K562 (cell line): Measurements from ENCODE around the gene POMP. TPM values are rescaled to one million over a fixed set of nuclear protein-coding genes. Genes with fewer than 3 reads are reported as not detected.

Source experiments
- ATAC-seq: fragments of 200-7000 bp; cut with Tn5 transposase; 3 replicates; pipeline ENCODE4 v1.9.1; 2020; ENCODE audit warnings: moderate library complexity
- BruUV-seq: library from RNA; stranded (reverse); fragments of 400-500 nt; replicated peaks from 2 replicates; lab custom pipeline; 2021; lab: Mats Ljungman, UMichigan
- CTCF ChIA-PET: fragments of 300-600 bp; formaldehyde crosslinking; extraction: SDS; loops from one replicate; lab custom pipeline; 2021; ENCODE audit warnings: low intra/inter-chr PET ratio; lab: Yijun Ruan, JAX
- POLR2A ChIA-PET: fragments of 300-600, 350-650 bp; sonication (Branson Sonifier 250); formaldehyde crosslinking; extraction: SDS; loops from one replicate; lab custom pipeline; 2021; ENCODE audit warnings: antibody characterized with exemption, inconsistent platforms; lab: Yijun Ruan, JAX
- DNase-seq, 4 experiments: peaks; one replicate each; pipeline versions ENCODE4 v3.0.0 to v3.0.0-alpha.2; 2011 to 2018; ENCODE audit warnings: low spot score in 3 of 4, mixed read lengths in 3 of 4; ENCODE audit errors: extremely low read depth in 1 of 4
- FAIRE-seq: peaks from 2 replicates; lab custom pipeline; 2011; peaks lifted over from hg19 to GRCh38; lab: Jason Lieb, UNC
- H2AFZ ChIP-seq: 2 replicates; pipeline ENCODE4 v1.6.0; 2011; ENCODE audit warnings: low read depth, low read length, control low read depth, inconsistent platforms
- H3K27ac ChIP-seq: fragments of 200-600 bp; 3 replicates; pipeline ENCODE4 v1.8.0; 2011; ENCODE audit warnings: low read depth, mild to moderate bottlenecking, control low read depth, inconsistent platforms, low read length, moderate library complexity, mixed read lengths; ENCODE audit errors: extremely low read depth
- H3K27me3 ChIP-seq, 2 experiments: fragments of 300-600 bp in 1 of 2; 2 replicates in 1 of 2; 3 replicates in 1 of 2; pipeline versions ENCODE4 v1.6.0 to v1.8.0; 2011; ENCODE audit warnings: inconsistent platforms in 2 of 2, low read length in 2 of 2, mild to moderate bottlenecking in 1 of 2, mixed read lengths in 1 of 2, moderate library complexity in 1 of 2; ENCODE audit not compliant: control insufficient read depth in 2 of 2, insufficient read depth in 2 of 2
- H3K36me3 ChIP-seq: fragments of 300-600 bp; 3 replicates; pipeline ENCODE4 v1.8.0; 2011; ENCODE audit warnings: mild to moderate bottlenecking, low read length, inconsistent platforms; ENCODE audit not compliant: control insufficient read depth, insufficient read depth
- H3K4me1 ChIP-seq, 2 experiments: fragments of 200-600 bp in 1 of 2; replicated peaks in 1 of 2; 2 replicates in 1 of 2; 3 replicates in 1 of 2; pipeline versions ENCODE4 v1.5.1 to v1.8.0; 2011; ENCODE audit warnings: inconsistent platforms in 2 of 2, low read length in 2 of 2, mild to moderate bottlenecking in 1 of 2, mixed read lengths in 1 of 2, moderate library complexity in 1 of 2; ENCODE audit not compliant: control insufficient read depth in 2 of 2, insufficient read depth in 2 of 2
- H3K4me2 ChIP-seq: 2 replicates; pipeline ENCODE4 v1.6.1; 2011; ENCODE audit warnings: low read length, control low read depth, inconsistent platforms, mixed read lengths; ENCODE audit not compliant: insufficient read depth
- H3K4me3 ChIP-seq: fragments of 200-600 bp; sonication (generic), shearing (Covaris generic); 2 replicates; pipeline ENCODE4 v1.5.1; 2016; ENCODE audit warnings: control low read depth, inconsistent platforms
- H3K79me2 ChIP-seq: fragments of 200-600 bp; 3 replicates; pipeline ENCODE4 v1.8.0; 2011; ENCODE audit warnings: low read length, inconsistent platforms; ENCODE audit not compliant: control insufficient read depth, insufficient read depth
- H3K9ac ChIP-seq, 2 experiments: 2 replicates each; pipeline versions ENCODE4 v1.6.0 to v1.6.1; 2011; ENCODE audit warnings: low read depth in 2 of 2, low read length in 2 of 2, control low read depth in 1 of 2, inconsistent platforms in 1 of 2, mild to moderate bottlenecking in 1 of 2, mixed read lengths in 1 of 2; ENCODE audit not compliant: insufficient read depth in 1 of 2
- H3K9me1 ChIP-seq: one replicate; pipeline ENCODE4 v1.6.0; 2011; ENCODE audit warnings: inconsistent platforms, mild to moderate bottlenecking, low read length, moderate library complexity; ENCODE audit not compliant: control insufficient read depth, insufficient read depth
- H3K9me3 ChIP-seq: replicated peaks from 2 replicates; pipeline ENCODE4 v1.5.1; 2011; ENCODE audit warnings: low read depth, low read length, inconsistent platforms; ENCODE audit not compliant: control insufficient read depth, insufficient read depth
- H4K20me1 ChIP-seq: replicated peaks from 2 replicates; pipeline ENCODE4 v1.6.1; 2011; ENCODE audit warnings: low read length, inconsistent platforms, mixed read lengths; ENCODE audit not compliant: control insufficient read depth, insufficient read depth
- DLX4 ChIP-seq: fragments of 250-450 bp; sonication (Bioruptor Pico); IDR thresholded peaks from 2 replicates; pipeline ENCODE4 v1.6.1; 2021; ENCODE audit warnings: mild to moderate bottlenecking
- DNMT1 ChIP-seq: fragments of 450-650 bp; IDR thresholded peaks from 2 replicates; pipeline ENCODE4 v1.6.1; 2016; ENCODE audit warnings: antibody characterized with exemption, mild to moderate bottlenecking
- GTF2E2 ChIP-seq: fragments of 200-800 bp; sonication (Bioruptor generic); IDR thresholded peaks from 2 replicates; pipeline ENCODE4 v1.6.1; 2016; ENCODE audit warnings: missing genetic modification characterization, missing compliant biosample characterization
- RBM25 ChIP-seq: fragments of 200-400 bp; formaldehyde crosslinking; IDR thresholded peaks from 2 replicates; pipeline ENCODE4 v1.6.1; 2018; ENCODE audit warnings: low read length, low read depth, moderate library complexity; ENCODE audit not compliant: severe bottlenecking
- TCF15 ChIP-seq: fragments of 250-450 bp; sonication (Bioruptor Pico); IDR thresholded peaks from 2 replicates; pipeline ENCODE4 v1.8.0; 2022; ENCODE audit warnings: moderate library complexity, mild to moderate bottlenecking, inconsistent platforms
- TEAD1 ChIP-seq, 2 experiments: fragments of 450-650 bp in 1 of 2; sonication (generic) in 1 of 2; formaldehyde crosslinking; IDR thresholded peaks; 2 replicates each; pipeline versions ENCODE4 v1.4.0 to v1.8.0; 2020 to 2022; ENCODE audit warnings: mild to moderate bottlenecking in 2 of 2, missing genetic modification reagents in 1 of 2
- ZFP30 ChIP-seq: fragments of 250-450 bp; sonication (Bioruptor Pico); IDR thresholded peaks from 2 replicates; pipeline ENCODE4 v1.8.0; 2022; ENCODE audit warnings: moderate library complexity, mild to moderate bottlenecking, inconsistent platforms, borderline replicate concordance
- WGBS: fragments of 100-300 bp; shearing (Covaris generic); methylation state at CpG from one replicate; pipeline ENCODE4 v1.1.6; 2016; ENCODE audit warnings: low coverage, mixed read lengths; ENCODE audit not compliant: insufficient coverage; ENCODE audit errors: missing lambda C conversion rate; 5-methylcytosine and 5-hydroxymethylcytosine counted together
- in situ Hi-C: fragments of 300-500 bp; cut with MboI; formaldehyde crosslinking; loops from 4 replicates; pipeline ENCODE4 v1.15.0; 2018; ENCODE audit warnings: inconsistent platforms, mixed read lengths
- intact Hi-C: fragments of 100-400 bp; cut with micrococcal nuclease; formaldehyde crosslinking; loops from 2 replicates; pipeline ENCODE4 v1.14.2; 2022
- polyA plus RNA-seq, 8 experiments: library from polyadenylated mRNA; depleted of rRNA in 4 of 8; stranded (reverse) in 5 of 8; unstranded in 3 of 8; fragments of >200 nt; fragmentation: Nextera tagmentation in 2 of 8; fragmentation: Illumina TruSeq in 1 of 8; extraction: Ambion mirVana in 2 of 8; extraction: Trizol in 1 of 8; gene quantifications; 2 replicates each; pipeline versions ENCODE4 v1.2.1 to v1.2.3, GENCODE V29; 2011 to 2014; ENCODE audit warnings: inconsistent platforms in 1 of 8, missing spikeins in 1 of 8
- total RNA-seq, 7 experiments: library from RNA; depleted of rRNA in 6 of 7; stranded (reverse); fragments of >200 nt in 6 of 7; fragmentation: Illumina TruSeq in 2 of 7; extraction: Trizol in 2 of 7; gene quantifications; 2 replicates each; pipeline versions ENCODE4 v1.2.1 to v1.2.3, GENCODE V29; 2011 to 2021; ENCODE audit warnings: low replicate concordance in 1 of 7

Gene POMP
- total and polyA plus RNA-seq, 9 of the 15 experiments (the other 6 are each of a cell fraction or from before 2014, with no cell fraction given), result 69.2 to 647 (median 118) TPM

- H3K9ac ChIP-seq, result no peak overlapping the region
- 11% methylated on average over 9 of the region's 22 CpGs for WGBS
- no peak for ATAC-seq
- no peaks in the 10 kb centered on the region for H3K36me3 ChIP-seq
- DNase-seq, result no peak
- H3K27ac ChIP-seq, result no peak overlapping the region
- H3K4me1 ChIP-seq, result peaks cover 5 to 7% of the 10 kb centered on the region in 2 experiments; a peak in 4 of 5 replicates
- POLR2A ChIA-PET, result no interaction called here
- no peaks in the 10 kb centered on the region for H3K9me1 ChIP-seq
- H3K9me3 ChIP-seq, result no peaks in the 10 kb centered on the region
- FAIRE-seq, result no peak
- no peak for TF ChIP-seq TEAD1 (CRISPR knock-in tag; IDR thresholded peaks at IDR 0.05)
- no peak for TF ChIP-seq DLX4 (CRISPR knock-in tag)
- no peak for TF ChIP-seq TCF15 (CRISPR knock-in tag)
- TF ChIP-seq ZFP30 (CRISPR knock-in tag), result no peak
- no peak for TF ChIP-seq RBM25
- no peak for TF ChIP-seq GTF2E2 (tag)
- no peak for TF ChIP-seq DNMT1
- CTCF ChIA-PET, result no interaction called here
- H4K20me1 ChIP-seq, result no peaks in the 10 kb centered on the region
- no peak overlapping the region for H3K4me3 ChIP-seq
- H2AFZ ChIP-seq, result no peak overlapping the region
- H3K4me2 ChIP-seq, result no peak overlapping the region
- intact Hi-C loops, result no loop called here
- no peaks in the 10 kb centered on the region for H3K79me2 ChIP-seq
- no TSS peak for BruUV-seq
- H3K27me3 ChIP-seq, result peaks cover 0 to 4% of the 10 kb centered on the region in 2 experiments; a peak in 2 of 5 replicates
- in situ Hi-C loops, result no loop called here
Observed at GRCh38 chr13:28723806-28724205, 64.9 kb downstream of the POMP start.
